Caco-2 (cell line): ENCODE results near the gene NEK7. TPM values are rescaled to one million over a fixed set of nuclear protein-coding genes. Genes with fewer than 3 reads are reported as not detected.

Experiments
- BruUV-seq: library from RNA; stranded (reverse); fragments of 400-500 nt; replicated peaks from 2 replicates; lab custom pipeline; 2021; lab: Mats Ljungman, UMichigan
- CTCF ChIA-PET: fragments of 300-600 bp; sonication (Branson Sonifier 250); formaldehyde crosslinking; loops from one replicate; lab custom pipeline; 2022; ENCODE audit warnings: antibody characterized with exemption; lab: Charles Lee
- POLR2A ChIA-PET: fragments of 300-600 bp; sonication (Branson Sonifier 250); formaldehyde crosslinking; loops from one replicate; lab custom pipeline; 2022; ENCODE audit warnings: antibody characterized with exemption; lab: Charles Lee
- DNase-seq, 2 experiments: peaks; one replicate each; pipeline versions ENCODE4 v3.0.0 to v3.0.0-alpha.2; 2020 to 2022
- H3K27me3 ChIP-seq: replicated peaks from 2 replicates; pipeline ENCODE4 v1.6.0; 2011; ENCODE audit warnings: low read length; ENCODE audit not compliant: control insufficient read depth, insufficient read depth
- H3K36me3 ChIP-seq: 2 replicates; pipeline ENCODE4 v1.5.1; 2011; ENCODE audit warnings: low read length; ENCODE audit not compliant: control insufficient read depth, insufficient read depth
- H3K4me1 ChIP-seq: fragments of 250-450 bp; sonication (Bioruptor Pico); 2 replicates; pipeline ENCODE4 v1.5.1; 2020; ENCODE audit warnings: mild to moderate bottlenecking
- H3K4me3 ChIP-seq: 2 replicates; pipeline ENCODE4 v1.5.1; 2011; ENCODE audit warnings: low read depth, mild to moderate bottlenecking, control low read depth, low read length
- H3K9me3 ChIP-seq: fragments of 250-450 bp; sonication (Bioruptor Pico); 2 replicates; pipeline ENCODE4 v1.5.1; 2020; ENCODE audit warnings: mild to moderate bottlenecking, moderate library complexity
- H3K27ac Mint-ChIP-seq: one replicate; pipeline ENCODE4 v1.8.0; 2022; ENCODE audit warnings: mixed read lengths; ENCODE audit not compliant: unreplicated experiment
- H3K27me3 Mint-ChIP-seq: one replicate; pipeline ENCODE4 v1.8.0; 2022; ENCODE audit warnings: mixed read lengths; ENCODE audit not compliant: insufficient read depth, unreplicated experiment
- H3K36me3 Mint-ChIP-seq: one replicate; pipeline ENCODE4 v1.8.0; 2022; ENCODE audit warnings: mild to moderate bottlenecking, mixed read lengths; ENCODE audit not compliant: insufficient read depth, unreplicated experiment
- H3K4me1 Mint-ChIP-seq: one replicate; pipeline ENCODE4 v1.8.0; 2022; ENCODE audit warnings: low read depth, mixed read lengths; ENCODE audit not compliant: unreplicated experiment
- H3K4me3 Mint-ChIP-seq: one replicate; pipeline ENCODE4 v1.8.0; 2022; ENCODE audit warnings: mild to moderate bottlenecking, moderate library complexity, mixed read lengths; ENCODE audit not compliant: unreplicated experiment
- H3K9me3 Mint-ChIP-seq: one replicate; pipeline ENCODE4 v1.8.0; 2022; ENCODE audit warnings: mixed read lengths; ENCODE audit not compliant: unreplicated experiment
- CTCF ChIP-seq, 2 experiments: fragments of 200-600 bp in 1 of 2; IDR thresholded peaks; 1 replicate in 1 of 2; 2 replicates in 1 of 2; pipeline versions ENCODE4 v1.5.1 to v1.8.0; 2011 to 2022; ENCODE audit warnings: antibody characterized with exemption in 1 of 2, control low read depth in 1 of 2, inconsistent platforms in 1 of 2, low read depth in 1 of 2, low read length in 1 of 2, mild to moderate bottlenecking in 1 of 2, moderate library complexity in 1 of 2; ENCODE audit not compliant: insufficient read depth in 1 of 2, severe bottlenecking in 1 of 2, unreplicated experiment in 1 of 2
- intact Hi-C: fragments of 100-400 bp; cut with micrococcal nuclease; formaldehyde crosslinking; loops from one replicate; pipeline ENCODE4 v1.10.0; 2022; ENCODE audit not compliant: unreplicated experiment
- total RNA-seq: library from RNA; stranded (reverse); gene quantifications from 2 replicates; pipeline ENCODE4 v1.2.3, GENCODE V29; 2022

The NEK7 gene
- total RNA-seq, 1 experiment from 2014 or later: 56.1 TPM

- intact Hi-C loops: no loop called here
- Histone ChIP-seq H3K4me1 (no peaks in the 10 kb centered on the region), H3K27me3 (no peaks in the 10 kb centered on the region), H3K36me3 (no peaks in the 10 kb centered on the region), H3K4me3 (no peak overlapping the region), H3K9me3 (no peaks in the 10 kb centered on the region)
- no peak overlapping the region for H3K27ac Mint-ChIP-seq
- no peaks in the 10 kb centered on the region for H3K9me3 Mint-ChIP-seq
- no TSS peak for BruUV-seq
- H3K27me3 Mint-ChIP-seq: peaks cover 2% of the 10 kb centered on the region
- DNase-seq: no peak
- no peaks in the 10 kb centered on the region for H3K36me3 Mint-ChIP-seq
- no peak overlapping the region for H3K4me3 Mint-ChIP-seq
- ChIA-PET POLR2A (no interaction called here), CTCF (no interaction called here)
- no peaks in the 10 kb centered on the region for H3K4me1 Mint-ChIP-seq
- peak in 1 of 2 experiments; percentile 19 for TF ChIP-seq CTCF (IDR thresholded peaks at IDR 0.05; ENCODE audit: insufficient read depth in 1 of 2, low read depth in 1 of 2, low read length in 1 of 2, severe bottlenecking in 1 of 2, unreplicated experiment in 1 of 2)
These were observed 202.3 kb downstream of the NEK7 start for GRCh38 chr1:198359024-198359653.

- Mint-ChIP-seq H3K27me3 (no peaks in the 10 kb centered on the region), H3K27ac (no peak overlapping the region), H3K4me1 (no peaks in the 10 kb centered on the region), H3K36me3 (no peaks in the 10 kb centered on the region), H3K4me3 (no peak overlapping the region), H3K9me3 (no peaks in the 10 kb centered on the region)
- ChIA-PET CTCF (no interaction called here), POLR2A (no interaction called here)
- no peaks in the 10 kb centered on the region for H3K36me3 ChIP-seq
- no peak overlapping the region for H3K4me3 ChIP-seq
- TF ChIP-seq CTCF (IDR thresholded peaks at IDR 0.05; ENCODE audit: insufficient read depth in 1 of 2, low read depth in 1 of 2, low read length in 1 of 2, severe bottlenecking in 1 of 2, unreplicated experiment in 1 of 2): no peak
- DNase-seq: no peak
- intact Hi-C loops: no loop called here
- no peaks in the 10 kb centered on the region for H3K27me3 ChIP-seq
- no peaks in the 10 kb centered on the region for H3K4me1 ChIP-seq
- BruUV-seq: no TSS peak
- H3K9me3 ChIP-seq: no peaks in the 10 kb centered on the region
These were observed 203.5 kb downstream of the NEK7 start for GRCh38 chr1:198360208-198360729.

GRCh38 chr1:198361237-198361767 lies 204.5 kb downstream of the NEK7 start:
- Histone ChIP-seq H3K4me1 (no peaks in the 10 kb centered on the region), H3K4me3 (no peak overlapping the region), H3K36me3 (no peaks in the 10 kb centered on the region), H3K27me3 (no peaks in the 10 kb centered on the region), H3K9me3 (no peaks in the 10 kb centered on the region)
- no peak for DNase-seq
- BruUV-seq: no TSS peak
- H3K9me3 Mint-ChIP-seq: no peaks in the 10 kb centered on the region
- H3K4me3 Mint-ChIP-seq: no peak overlapping the region
- no peaks in the 10 kb centered on the region for H3K36me3 Mint-ChIP-seq
- CTCF ChIA-PET: no interaction called here
- H3K4me1 Mint-ChIP-seq: no peaks in the 10 kb centered on the region
- H3K27ac Mint-ChIP-seq: no peak overlapping the region
- POLR2A ChIA-PET: no interaction called here
- no peaks in the 10 kb centered on the region for H3K27me3 Mint-ChIP-seq
- no peak for TF ChIP-seq CTCF (IDR thresholded peaks at IDR 0.05; ENCODE audit: insufficient read depth in 1 of 2, low read depth in 1 of 2, low read length in 1 of 2, severe bottlenecking in 1 of 2, unreplicated experiment in 1 of 2)
- intact Hi-C loops: no loop called here
